Measurements from ENCODE around the gene EEFSEC. TPM values are rescaled to one million over a fixed set of nuclear protein-coding genes. Genes with fewer than 3 reads are reported as not detected.

Gene EEFSEC
- total RNA-seq, 1 donor = 5.1 TPM

DNA sequence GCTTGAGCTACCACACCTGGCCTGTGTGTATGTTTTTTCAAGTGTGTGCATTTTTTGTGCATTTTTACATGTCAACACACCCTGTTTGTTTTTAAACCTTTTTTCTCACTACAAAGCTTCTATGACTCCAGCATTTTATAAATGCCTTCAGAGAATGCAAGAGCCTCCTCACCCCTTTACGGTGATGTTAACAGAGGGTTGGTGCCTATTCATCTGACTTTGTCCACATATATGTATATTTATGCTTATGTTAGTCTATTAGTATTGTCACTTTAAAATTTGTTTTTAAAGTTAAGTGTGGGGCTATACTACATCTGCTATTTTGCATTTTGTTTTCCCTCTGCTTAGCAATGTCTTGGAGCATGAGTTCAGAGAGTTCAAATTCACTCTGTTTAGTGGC is 45.8 kb downstream of the EEFSEC start:
- H3K4me2 ChIP-seq (ENCODE audit: insufficient read depth, low read length) = no peak overlapping the region
- H3K79me2 ChIP-seq (ENCODE audit: insufficient read depth, low read length) = no peaks in the 10 kb centered on the region
- TF ChIP-seq, protein P1, sequence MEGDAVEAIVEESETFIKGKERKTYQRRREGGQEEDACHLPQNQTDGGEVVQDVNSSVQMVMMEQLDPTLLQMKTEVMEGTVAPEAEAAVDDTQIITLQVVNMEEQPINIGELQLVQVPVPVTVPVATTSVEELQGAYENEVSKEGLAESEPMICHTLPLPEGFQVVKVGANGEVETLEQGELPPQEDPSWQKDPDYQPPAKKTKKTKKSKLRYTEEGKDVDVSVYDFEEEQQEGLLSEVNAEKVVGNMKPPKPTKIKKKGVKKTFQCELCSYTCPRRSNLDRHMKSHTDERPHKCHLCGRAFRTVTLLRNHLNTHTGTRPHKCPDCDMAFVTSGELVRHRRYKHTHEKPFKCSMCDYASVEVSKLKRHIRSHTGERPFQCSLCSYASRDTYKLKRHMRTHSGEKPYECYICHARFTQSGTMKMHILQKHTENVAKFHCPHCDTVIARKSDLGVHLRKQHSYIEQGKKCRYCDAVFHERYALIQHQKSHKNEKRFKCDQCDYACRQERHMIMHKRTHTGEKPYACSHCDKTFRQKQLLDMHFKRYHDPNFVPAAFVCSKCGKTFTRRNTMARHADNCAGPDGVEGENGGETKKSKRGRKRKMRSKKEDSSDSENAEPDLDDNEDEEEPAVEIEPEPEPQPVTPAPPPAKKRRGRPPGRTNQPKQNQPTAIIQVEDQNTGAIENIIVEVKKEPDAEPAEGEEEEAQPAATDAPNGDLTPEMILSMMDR (IDR thresholded peaks at IDR 0.05; ENCODE audit: extremely low read depth, low read depth, low read length) = no peak
- DNase-seq (ENCODE audit: insufficient read length, low spot score, missing footprints) = no peak
- no peak overlapping the region for H2AFZ ChIP-seq (ENCODE audit: low read length)
- H3K36me3 ChIP-seq (ENCODE audit: insufficient read depth, low read length) = no peaks in the 10 kb centered on the region
- H4K20me1 ChIP-seq (ENCODE audit: insufficient read depth, low read length) = peaks cover 3% of the 10 kb centered on the region
- no peaks in the 10 kb centered on the region for H3K9me3 ChIP-seq (ENCODE audit: low read depth, low read length)
- no peaks in the 10 kb centered on the region for H3K27me3 ChIP-seq (ENCODE audit: insufficient read depth, low read length)
- no peaks in the 10 kb centered on the region for H3K4me1 ChIP-seq (ENCODE audit: insufficient read depth, low read length)
- H3K4me3 ChIP-seq (ENCODE audit: insufficient read depth, low read length) = no peak overlapping the region
- H3K27ac ChIP-seq (ENCODE audit: low read depth, low read length) = no peak overlapping the region

DNA sequence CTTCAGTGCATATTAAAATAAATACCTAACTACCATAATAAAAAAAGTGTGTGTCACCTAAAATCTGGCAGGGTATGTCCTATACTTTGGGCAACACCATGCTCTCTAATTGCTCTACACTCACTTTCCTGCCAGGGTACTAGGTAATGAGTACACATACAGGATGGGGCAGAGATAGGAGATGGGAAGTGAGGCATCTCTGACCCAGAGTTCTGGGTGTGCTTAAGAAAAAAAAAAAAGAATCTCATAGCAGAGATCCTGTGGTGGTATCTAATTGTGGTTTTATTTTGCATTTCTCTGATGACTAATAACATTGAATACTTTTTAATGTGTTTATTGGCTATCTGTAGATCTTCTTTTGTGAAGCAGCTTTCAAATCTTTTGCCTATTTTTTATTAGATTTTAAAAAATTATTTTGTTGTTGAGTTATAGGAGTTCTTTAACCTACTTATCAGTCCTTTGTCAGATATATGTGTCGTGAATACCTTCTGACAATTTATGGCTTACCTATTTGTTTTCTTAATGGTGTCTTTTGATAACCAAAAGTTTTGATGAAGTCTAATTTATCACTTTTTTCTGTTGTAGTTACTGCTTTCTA is 48.0 kb downstream of the EEFSEC start:
- Histone ChIP-seq H3K36me3 (ENCODE audit: insufficient read depth, low read length) (no peaks in the 10 kb centered on the region), H4K20me1 (ENCODE audit: insufficient read depth, low read length) (peaks cover 7% of the 10 kb centered on the region), H3K27me3 (ENCODE audit: insufficient read depth, low read length) (no peaks in the 10 kb centered on the region), H3K4me3 (ENCODE audit: insufficient read depth, low read length) (no peak overlapping the region), H3K4me1 (ENCODE audit: insufficient read depth, low read length) (no peaks in the 10 kb centered on the region), H3K9me3 (ENCODE audit: low read depth, low read length) (no peaks in the 10 kb centered on the region), H3K4me2 (ENCODE audit: insufficient read depth, low read length) (no peak overlapping the region), H2AFZ (ENCODE audit: low read length) (no peak overlapping the region), H3K79me2 (ENCODE audit: insufficient read depth, low read length) (no peaks in the 10 kb centered on the region), H3K27ac (ENCODE audit: low read depth, low read length) (no peak overlapping the region)
- no peak for DNase-seq (ENCODE audit: insufficient read length, low spot score, missing footprints)
- TF ChIP-seq, protein P1 (IDR thresholded peaks at IDR 0.05; ENCODE audit: extremely low read depth, low read depth, low read length) = no peak

DNA sequence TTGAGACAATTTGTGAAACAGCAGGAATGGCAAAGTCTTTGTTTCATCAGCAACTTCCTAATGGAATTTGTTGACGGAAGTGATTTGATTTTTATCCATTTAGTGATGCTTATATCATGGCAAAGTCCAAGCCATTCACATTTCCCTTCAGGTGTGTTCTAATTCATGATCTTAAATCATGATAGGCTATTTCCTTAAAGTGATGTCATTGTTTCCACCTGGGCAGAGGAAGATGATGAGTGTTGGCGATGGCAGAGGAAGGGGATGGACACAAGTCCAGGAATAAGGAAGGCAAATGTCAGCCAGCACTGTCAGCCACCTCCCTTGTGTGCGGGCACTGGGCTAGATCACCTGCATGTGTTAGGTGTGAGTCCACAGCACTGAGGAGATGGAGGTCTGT is 49.9 kb downstream of the EEFSEC start:
- H3K4me3 ChIP-seq (ENCODE audit: insufficient read depth, low read length) = no peak overlapping the region
- H3K4me2 ChIP-seq (ENCODE audit: insufficient read depth, low read length) = no peak overlapping the region
- no peaks in the 10 kb centered on the region for H3K9me3 ChIP-seq (ENCODE audit: low read depth, low read length)
- TF ChIP-seq, protein P1 (IDR thresholded peaks at IDR 0.05; ENCODE audit: extremely low read depth, low read depth, low read length) = no peak
- no peak overlapping the region for H2AFZ ChIP-seq (ENCODE audit: low read length)
- H3K27me3 ChIP-seq (ENCODE audit: insufficient read depth, low read length) = no peaks in the 10 kb centered on the region
- H4K20me1 ChIP-seq (ENCODE audit: insufficient read depth, low read length) = peaks cover 7% of the 10 kb centered on the region
- H3K27ac ChIP-seq (ENCODE audit: low read depth, low read length) = no peak overlapping the region
- H3K4me1 ChIP-seq (ENCODE audit: insufficient read depth, low read length) = no peaks in the 10 kb centered on the region
- H3K79me2 ChIP-seq (ENCODE audit: insufficient read depth, low read length) = no peaks in the 10 kb centered on the region
- DNase-seq (ENCODE audit: insufficient read length, low spot score, missing footprints) = no peak
- no peaks in the 10 kb centered on the region for H3K36me3 ChIP-seq (ENCODE audit: insufficient read depth, low read length)

DNA sequence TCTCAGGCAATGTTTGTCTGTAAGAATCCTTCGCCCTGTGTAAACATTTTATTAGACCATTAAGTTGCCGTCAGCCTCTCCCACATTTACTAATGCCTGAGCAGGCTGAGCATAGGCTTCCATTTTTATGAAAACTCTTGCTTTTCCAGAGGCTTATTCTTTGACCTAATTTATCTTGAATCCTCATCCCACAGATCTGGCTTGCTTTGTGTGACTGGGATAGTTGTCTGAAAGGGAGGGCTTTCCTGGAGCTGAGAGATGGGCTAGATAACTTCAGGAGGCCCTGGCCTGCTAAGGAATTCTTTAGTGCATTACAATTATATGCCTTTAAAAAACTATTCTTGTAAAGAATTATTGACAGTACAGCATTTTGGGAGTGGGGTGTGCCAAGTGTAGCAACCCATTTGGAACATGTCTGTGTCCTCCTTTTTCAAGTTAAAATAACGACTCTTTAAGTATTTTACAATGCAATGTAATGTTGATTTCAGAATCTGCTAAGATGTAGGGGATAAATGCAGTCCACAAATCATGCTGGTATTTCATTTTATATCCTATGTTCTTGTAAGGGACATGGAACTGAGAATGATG is 52.4 kb downstream of the EEFSEC start:
- Histone ChIP-seq H3K9me3 (ENCODE audit: low read depth, low read length) (no peaks in the 10 kb centered on the region), H3K27ac (ENCODE audit: low read depth, low read length) (no peak overlapping the region), H3K79me2 (ENCODE audit: insufficient read depth, low read length) (no peaks in the 10 kb centered on the region), H3K4me3 (ENCODE audit: insufficient read depth, low read length) (no peak overlapping the region), H2AFZ (ENCODE audit: low read length) (no peak overlapping the region), H3K27me3 (ENCODE audit: insufficient read depth, low read length) (no peaks in the 10 kb centered on the region), H4K20me1 (ENCODE audit: insufficient read depth, low read length) (peaks cover 15% of the 10 kb centered on the region), H3K36me3 (ENCODE audit: insufficient read depth, low read length) (no peaks in the 10 kb centered on the region), H3K4me1 (ENCODE audit: insufficient read depth, low read length) (no peaks in the 10 kb centered on the region), H3K4me2 (ENCODE audit: insufficient read depth, low read length) (no peak overlapping the region)
- TF ChIP-seq, protein P1 (IDR thresholded peaks at IDR 0.05; ENCODE audit: extremely low read depth, low read depth, low read length) = no peak
- no peak for DNase-seq (ENCODE audit: insufficient read length, low spot score, missing footprints)
